ENCODE measurements around the gene APOL1.

DNA sequence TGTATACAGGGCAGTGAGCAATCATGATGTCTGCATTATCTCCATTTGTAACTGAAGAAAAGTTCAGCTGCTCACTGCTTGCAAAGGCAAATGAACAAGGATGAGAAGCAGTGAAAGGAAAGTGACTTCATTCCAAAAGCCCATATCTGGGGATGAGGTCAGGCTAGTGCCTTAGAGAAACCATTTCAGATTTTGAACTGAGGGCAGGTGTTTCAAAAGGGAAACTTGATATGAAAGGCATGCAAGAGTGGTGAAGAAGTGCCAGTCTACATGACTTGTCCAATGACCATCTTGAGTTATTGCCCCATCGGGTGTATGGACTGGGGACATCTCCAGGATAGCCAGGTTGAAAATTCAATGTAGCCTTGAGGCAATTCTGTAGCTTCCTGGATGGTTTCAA is 44.0 kb upstream of the APOL1 start:
- TF ChIP-seq, protein P1, sequence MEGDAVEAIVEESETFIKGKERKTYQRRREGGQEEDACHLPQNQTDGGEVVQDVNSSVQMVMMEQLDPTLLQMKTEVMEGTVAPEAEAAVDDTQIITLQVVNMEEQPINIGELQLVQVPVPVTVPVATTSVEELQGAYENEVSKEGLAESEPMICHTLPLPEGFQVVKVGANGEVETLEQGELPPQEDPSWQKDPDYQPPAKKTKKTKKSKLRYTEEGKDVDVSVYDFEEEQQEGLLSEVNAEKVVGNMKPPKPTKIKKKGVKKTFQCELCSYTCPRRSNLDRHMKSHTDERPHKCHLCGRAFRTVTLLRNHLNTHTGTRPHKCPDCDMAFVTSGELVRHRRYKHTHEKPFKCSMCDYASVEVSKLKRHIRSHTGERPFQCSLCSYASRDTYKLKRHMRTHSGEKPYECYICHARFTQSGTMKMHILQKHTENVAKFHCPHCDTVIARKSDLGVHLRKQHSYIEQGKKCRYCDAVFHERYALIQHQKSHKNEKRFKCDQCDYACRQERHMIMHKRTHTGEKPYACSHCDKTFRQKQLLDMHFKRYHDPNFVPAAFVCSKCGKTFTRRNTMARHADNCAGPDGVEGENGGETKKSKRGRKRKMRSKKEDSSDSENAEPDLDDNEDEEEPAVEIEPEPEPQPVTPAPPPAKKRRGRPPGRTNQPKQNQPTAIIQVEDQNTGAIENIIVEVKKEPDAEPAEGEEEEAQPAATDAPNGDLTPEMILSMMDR (IDR thresholded peaks at IDR 0.05), result no peak
- no peak for TF ChIP-seq POLR2A (IDR thresholded peaks at IDR 0.05)

All from right lobe of liver (tissue), 4 donors.